HG03565 (cell line): ENCODE data around the gene NAP1L4.

ENCODE experiments used
- ATAC-seq: cut with Tn5 transposase; IDR thresholded peaks from one replicate; pipeline ENCODE4 v1.9.1; 2021; ENCODE audit warnings: mild to moderate bottlenecking, moderate library complexity; ENCODE audit not compliant: unreplicated experiment

NAP1L4 gene

GRCh38 chr11:3010521-3011275 lies 18.6 kb upstream of the NAP1L4 start:
- ATAC-seq = no peak

DNA sequence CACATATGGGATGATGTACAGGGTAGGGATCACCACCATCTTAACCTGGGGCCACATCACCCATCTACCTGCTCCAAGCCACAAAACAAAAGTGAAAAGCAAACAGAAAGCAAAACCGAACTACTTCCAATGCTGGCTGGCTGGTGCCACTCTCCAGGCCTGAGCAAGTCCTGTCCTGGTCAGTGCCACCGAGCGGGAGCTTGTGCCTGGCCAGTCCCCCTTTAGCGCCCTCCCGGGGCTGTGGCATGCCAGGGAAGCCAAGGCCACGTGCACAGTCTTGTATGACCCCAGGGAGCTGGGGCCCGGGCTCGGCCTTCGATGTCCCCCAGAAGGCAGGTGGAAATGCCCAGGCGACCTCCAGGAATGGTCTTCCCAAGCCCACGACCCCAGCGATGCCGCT lies 17.9 kb upstream of the NAP1L4 start:
- ATAC-seq = no peak

DNA sequence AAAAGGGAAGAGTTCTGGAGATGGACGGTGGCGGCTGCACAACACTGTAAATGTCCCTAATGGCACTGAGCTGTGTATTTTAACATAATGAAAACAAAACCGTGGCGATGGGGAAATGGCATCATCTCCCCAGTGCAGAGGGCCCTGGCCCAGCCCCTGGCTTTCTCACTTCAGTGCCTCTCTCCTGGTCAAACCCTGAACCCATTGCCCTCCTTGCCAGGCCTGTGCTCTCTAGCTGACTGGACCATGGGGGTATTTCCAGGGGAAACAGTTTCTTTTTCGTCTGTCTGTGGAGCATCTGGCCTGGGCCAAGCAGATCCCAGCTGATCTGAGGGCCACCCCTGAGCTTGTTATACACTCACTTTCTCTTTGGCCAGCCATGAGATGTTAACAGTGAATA lies 17.4 kb upstream of the NAP1L4 start:
- ATAC-seq = no peak

DNA sequence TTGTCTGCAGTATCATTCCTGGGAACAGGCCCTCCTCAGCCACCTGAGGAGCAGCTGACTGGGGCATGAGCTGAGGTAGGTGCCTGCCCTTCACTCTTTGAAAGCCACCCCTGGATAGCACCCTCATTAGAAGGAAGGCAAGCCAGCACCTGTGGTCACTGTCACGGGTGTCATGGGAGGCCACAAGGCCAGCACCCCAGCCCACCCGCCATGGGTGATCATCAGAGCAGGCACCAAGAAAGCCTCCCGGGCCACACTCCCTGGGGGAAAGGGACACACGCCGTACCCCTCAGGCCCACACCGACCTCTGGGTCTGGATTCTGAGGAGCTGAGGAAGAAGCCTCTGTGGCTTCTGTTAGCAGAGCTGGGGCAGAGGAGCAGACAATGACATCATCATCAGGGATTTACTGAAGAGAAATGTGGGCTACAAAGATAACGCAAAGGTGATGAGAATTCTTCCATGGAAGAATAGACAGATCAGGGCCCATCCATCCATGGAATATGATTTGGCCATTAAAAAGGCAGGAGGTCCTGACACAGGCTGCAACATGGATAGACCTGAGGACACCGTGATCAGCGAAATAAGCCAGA lies 16.7 kb upstream of the NAP1L4 start:
- no peak for ATAC-seq

DNA sequence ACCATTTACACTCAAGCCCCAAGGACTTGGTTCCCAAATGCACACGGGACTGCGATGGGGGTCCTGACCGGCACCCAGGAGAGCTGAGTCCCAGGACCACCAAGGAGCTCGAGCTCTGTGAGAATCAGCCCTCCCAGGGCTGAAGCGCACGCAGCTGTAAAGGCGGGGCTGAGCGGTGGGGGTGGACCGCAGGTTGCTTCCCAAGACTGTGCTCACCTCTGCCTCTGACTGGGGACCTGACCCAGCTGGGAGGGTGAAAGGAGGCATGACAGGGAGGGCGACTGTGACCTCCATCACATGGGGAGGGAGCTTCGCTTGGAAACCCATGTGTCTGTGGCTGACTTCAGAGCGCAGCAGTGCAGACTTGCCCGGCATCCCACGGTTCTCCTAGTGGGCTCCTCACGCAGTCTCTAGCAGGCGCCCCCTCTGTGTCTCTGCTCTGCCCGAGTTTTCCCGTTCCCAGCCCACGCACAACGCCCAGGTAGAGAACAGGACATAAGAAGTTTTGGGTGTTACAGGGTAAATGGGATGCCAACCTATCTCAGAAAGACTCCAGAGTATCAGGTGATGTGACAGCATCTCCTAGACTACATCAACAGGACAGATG lies 15.4 kb upstream of the NAP1L4 start:
- ATAC-seq = no peak

DNA sequence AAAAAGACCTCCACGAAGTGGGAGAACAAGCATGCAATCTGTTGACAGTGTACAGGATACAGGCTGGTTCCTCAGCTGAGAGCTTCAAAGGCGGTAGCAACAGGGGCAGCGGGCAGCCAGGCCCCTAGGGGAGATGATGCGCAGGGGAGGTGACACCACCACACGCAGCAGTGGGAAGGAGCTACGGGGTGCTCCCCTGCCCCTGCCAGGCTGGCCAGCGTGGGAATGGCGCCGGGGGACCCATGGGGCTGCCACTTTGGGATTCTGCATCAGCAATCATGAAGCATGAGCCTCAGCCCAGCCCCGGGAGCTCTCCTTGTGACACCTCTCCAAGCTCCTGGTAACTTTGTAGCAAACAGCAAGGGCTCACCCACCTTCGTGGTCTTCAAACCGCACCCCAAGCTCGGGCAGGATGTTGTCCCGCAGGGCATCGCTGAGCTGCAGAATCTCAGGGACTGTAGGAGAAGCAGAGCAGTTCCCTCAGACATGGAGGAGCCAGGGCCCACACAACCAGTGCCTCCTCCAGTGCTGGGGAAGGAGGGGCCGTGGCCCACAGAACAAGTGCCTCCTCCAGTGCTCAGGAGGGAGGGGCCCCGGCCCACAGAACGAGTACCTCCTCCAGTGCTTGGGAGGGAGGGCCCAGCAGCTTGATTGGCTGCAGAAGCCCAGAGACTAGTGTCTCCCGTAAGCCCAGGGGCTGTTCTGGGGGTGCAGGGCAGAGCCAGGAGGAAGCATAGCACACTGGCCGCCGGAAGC lies 14.6 kb upstream of the NAP1L4 start:
- no peak for ATAC-seq

DNA sequence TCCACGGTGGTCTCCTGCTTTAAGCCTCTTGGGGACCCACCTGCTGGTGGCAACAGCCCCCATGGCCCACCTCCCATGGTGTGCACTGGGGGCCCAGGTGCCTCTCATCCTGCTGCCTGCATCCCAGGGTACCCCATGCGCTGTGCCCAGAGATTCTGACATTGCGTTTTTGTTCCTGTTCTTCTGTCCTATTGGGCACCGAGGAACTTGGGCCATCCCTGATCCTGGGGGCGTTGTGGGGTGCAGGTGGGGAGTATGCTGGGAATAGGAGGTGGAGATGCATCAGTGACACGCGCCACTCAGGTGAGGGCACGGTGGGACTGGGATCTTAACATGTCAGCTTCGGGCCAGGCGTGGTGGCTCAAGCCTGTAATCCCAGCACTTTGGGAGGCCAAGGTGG lies 12.4 kb upstream of the NAP1L4 start:
- ATAC-seq = no peak

DNA sequence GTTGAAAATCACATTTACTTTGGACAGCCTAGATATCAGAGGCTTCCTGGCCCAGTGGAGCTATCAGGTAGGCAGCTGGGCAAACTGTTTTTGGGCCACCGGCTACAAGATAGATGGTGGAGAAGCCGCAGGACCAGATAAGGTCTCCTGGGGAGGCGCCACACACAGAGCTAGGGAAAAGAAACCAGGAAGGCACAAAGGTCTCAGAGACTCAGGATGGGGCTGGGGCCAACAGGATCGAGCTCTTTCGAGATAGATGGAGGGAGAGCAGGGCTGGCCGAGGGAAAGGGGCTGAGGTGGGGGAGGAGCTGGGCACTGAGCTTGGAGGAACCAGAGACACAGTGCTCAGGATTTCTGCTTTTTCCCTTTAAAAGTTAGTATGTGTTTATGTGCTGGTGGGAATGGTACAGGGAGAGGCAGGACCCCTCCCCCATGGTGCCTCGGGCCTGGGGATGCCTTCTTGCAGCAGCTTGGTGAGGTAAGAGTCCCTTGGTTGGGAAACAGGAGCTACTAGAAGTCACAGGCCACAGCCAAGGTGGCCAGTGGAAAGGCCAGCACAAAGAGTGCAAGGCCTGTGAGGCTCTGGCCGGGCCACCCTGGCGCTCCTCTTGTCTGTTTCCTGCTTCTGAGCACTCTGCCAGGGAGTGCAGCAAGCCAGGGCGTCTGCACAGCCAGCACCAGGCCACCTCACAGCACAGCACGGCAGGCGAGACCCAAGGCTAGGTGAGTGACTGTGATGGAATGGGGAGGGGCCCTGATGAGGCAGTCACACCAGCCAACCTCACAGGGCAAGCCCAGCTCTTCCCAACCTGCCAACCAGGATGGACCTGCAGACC lies 11.5 kb upstream of the NAP1L4 start:
- no peak for ATAC-seq

DNA sequence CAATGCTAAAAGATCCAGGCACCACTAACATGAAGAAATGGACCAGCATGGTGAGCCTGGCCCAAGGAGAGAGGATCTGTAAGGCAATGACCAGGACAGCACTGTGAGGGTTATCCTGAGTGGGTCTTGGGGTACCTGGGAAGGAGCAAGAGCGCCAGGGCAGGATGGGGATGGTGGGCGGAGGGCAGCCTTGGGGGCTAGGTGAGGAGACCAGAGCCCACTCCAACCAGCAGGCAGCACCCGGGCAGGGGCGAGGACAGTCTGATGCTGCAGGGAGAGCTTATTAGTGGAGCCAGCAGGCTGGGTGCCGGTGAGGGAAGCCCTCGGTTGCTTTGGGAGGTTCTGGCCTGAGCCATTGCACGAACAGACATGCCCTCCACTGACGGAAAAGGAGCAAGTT lies 10.7 kb upstream of the NAP1L4 start:
- ATAC-seq = no peak

DNA sequence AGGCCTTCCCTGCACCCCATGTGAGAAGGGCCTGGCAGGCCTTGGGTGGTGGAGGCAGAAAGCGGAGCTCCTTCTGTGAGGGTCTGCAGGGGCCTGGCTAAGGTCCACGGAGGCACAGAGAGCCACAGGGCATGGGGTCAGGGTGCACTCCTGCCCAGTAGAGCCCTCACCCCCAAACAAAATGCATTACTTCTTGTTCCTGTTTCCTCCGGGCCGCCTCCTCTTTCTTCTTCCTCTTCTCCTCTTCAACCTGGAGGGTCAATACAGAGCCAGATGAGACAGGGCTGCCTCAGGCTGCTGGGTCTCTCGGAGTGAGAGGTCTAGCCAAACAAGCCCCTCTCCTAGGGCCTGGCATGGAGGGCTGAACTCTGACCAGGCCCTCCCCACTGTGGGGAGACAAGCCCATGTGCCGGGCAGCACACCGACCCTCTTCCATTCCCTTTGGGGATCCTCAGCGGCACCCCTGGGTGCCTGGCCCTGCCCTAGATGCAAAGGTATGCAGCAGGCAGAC lies 10.3 kb upstream of the NAP1L4 start:
- ATAC-seq = no peak

- ATAC-seq = no peak
These were observed 9.4 kb upstream of the NAP1L4 start for GRCh38 chr11:3001496-3001895.

GRCh38 chr11:3000032-3000961 lies 8.2 kb upstream of the NAP1L4 start:
- no peak for ATAC-seq

DNA sequence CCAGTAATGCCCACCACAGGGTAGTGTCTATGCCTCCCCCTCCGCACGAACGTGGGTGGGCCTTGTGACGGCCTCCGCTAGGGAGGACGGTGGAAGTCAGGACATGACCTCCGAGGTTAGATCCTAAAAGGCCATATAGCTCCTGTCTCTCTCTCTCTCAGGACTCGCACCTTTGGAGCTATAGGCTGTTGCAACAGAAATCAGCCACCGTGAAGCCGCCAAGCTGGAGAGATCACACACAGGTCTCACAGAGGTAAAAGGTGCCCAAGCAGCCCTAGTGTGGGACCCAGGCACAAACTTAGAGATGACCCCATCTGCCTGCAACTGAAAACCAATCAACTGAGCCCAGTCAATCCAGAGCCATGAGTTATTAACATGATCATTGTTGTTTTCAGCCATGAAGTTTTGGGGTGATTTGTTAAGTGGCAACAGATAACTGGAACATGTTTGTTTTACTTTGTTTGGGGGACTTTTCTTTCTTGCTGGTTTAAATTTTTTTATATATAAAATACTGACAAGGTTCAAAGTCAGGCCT lies 7.4 kb upstream of the NAP1L4 start:
- no peak for ATAC-seq

DNA sequence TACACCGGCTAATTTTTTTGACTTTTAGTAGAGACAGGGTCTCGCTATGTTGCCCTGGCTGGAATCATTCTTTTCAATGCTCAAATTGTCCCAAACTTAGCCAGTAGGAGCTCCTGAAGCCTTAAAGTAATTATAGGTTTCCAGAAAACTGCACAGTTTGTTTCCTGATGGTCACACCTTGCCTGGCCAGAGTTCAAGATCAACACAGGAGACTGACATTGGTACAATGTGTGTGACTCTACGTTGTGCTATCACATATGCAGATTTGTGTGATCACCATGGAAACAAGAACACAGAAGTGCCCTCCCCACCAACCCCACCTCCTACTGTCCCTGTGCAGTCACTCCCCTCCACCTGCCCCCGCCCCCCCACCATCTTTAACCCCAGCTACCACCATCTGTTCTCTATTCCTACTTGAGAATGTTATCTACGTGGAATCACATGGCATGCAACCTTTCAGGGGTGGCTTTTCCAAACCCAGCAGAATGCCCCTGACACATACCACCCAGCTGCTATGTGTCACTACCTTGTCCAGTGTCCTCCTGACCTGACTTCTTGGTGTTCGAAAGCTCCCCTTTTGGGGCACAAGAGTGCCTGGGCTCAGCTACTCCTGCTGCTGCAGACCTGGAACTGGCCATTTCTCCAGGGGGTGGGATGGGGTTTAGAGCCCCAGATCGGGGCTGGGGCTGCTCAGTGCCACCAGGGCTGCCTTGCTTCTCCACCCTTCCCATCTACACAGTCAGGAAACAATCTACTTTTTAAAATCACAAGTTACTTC lies 6.1 kb upstream of the NAP1L4 start:
- ATAC-seq = no peak

GRCh38 chr11:2997406-2997805 lies 5.3 kb upstream of the NAP1L4 start:
- ATAC-seq = no peak

GRCh38 chr11:2996976-2997375 lies 4.8 kb upstream of the NAP1L4 start:
- no peak for ATAC-seq

GRCh38 chr11:2995893-2996554 lies 3.9 kb upstream of the NAP1L4 start:
- ATAC-seq = no peak

DNA sequence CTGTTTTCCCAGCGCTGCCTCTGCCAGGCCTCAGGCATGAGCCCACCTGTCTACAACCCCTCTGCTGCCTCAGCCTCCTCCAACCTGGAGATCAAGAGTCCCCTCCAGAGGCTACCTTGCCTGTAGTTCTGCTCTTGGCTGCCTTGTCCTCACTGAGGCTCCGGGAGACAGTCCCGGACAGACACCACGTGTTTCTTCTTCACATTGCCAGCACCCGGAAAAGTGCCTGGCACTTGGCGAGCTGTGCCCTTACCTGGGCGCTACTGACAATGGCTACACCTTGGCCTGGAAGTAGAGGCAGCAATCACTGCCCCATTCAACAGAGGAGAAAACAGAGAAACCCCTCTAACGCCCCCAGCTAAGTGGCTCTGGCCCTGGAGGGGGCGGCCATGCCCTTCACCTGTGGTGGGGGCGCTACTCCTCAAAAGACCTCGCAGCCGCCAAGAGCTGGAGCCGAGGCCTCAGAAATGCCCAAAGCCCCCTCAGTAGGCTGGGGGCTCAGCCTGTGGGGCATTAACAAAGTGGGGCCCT lies 3.0 kb upstream of the NAP1L4 start:
- no peak for ATAC-seq
